GM18519 (cell line): ENCODE data around the gene ATRN.
"Not testable (repeated sequence)": the region's sequence is repeated elsewhere in the genome, so short reads cannot be mapped to it uniquely, and the experiment has no call there.

ENCODE experiments used
- ATAC-seq: cut with Tn5 transposase; IDR thresholded peaks from one replicate; pipeline ENCODE4 v1.9.1; 2021; ENCODE audit warnings: mild to moderate bottlenecking, moderate library complexity; ENCODE audit not compliant: unreplicated experiment, low FRiP score

ATRN gene

DNA sequence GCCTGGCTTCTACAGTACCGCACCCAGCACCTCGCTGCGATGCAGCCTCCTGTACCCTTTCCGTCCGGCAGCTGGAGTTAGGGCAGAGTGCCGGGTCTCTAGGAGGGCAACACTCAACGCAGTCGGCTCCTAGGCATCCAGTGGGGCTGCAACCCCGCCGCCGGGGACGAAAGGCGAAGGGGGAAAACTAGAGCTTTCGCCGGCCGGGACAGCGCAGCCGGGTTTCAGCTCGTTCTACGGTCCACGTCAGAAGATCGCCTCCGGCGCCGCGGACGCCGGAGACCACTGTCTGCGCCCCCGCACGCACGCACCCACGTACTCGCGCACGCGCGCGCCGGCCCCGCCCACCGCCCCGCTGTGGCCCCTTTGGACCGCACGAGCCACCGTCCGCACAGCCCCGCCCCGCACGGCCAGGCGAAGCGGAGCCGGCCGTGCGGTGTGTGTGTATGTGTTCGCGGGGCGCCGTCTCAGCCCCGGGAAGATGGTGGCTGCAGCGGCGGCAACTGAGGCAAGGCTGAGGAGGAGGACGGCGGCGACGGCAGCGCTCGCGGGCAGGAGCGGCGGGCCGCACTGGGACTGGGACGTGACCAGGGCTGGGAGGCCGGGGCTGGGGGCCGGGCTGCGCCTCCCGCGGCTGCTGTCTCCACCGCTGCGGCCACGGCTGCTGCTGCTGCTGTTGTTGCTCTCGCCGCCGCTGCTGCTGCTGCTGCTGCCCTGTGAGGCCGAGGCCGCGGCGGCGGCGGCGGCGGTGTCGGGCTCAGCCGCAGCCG lies at the start of gene ATRN:
TSS of gene ATRN (plus strand) at position 392 of the 770 bp plus-strand sequence. CDS start at position 482, 90 bp downstream.
- ATAC-seq: peak; percentile 57

DNA sequence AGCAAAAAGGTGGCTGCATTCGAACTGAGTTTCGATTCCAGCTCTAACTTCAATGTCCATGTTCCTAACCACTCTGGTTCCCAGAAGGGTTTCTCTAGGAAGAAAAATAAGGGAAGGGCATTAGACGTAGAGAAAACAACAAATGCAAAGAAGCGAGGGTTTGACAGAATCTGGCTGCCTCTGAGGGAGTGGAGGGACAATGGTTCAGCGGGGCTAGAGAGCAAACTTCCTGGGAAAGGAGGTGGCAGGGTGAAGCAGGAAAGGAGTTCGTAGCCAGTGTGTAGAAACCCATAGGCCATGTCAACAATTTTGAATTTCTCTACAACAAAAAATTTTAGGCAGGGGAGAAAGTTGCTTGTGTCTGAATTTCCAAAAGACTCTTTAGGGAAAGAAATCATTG lies 48.8 kb upstream of the ATRN start:
- ATAC-seq: no peak

DNA sequence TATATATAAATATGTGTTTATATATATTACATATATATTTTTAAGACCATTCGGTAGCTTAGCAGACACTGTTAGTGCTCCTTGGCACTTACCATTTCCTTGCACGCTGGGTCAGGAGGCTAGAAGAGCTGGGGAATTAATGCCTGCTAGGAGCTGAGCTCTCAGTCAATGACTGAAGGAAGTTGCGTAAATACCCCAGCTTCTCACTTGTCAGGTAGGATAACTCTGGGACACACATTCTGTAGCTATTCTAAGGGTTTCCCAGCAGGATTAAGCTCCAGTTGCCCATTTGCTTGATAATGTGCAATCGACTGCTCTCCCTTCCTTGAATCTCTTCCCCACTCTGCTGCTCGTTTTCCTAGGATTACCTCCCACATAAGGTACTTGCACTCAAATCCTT lies 47.7 kb upstream of the ATRN start:
- no peak for ATAC-seq

DNA sequence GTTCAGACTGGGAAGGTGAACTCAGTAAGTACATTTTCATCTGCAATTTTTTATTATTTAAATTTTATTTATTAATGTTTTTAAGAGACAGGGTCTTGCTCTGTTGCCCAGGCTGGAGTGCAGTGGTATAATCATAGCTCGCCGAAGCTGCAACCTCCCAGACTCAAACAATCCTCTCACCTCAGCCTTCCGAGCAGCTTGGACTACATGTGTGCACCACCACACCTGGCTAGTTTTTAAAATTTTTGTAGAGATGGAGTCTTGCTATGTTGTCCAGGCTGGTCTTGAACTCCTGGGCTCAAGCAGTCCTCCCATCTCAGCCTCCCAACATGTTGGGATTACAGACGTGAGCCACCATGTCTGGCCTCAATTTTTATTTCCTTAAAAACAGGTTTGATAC lies 44.1 kb upstream of the ATRN start:
- not testable (repeated sequence) for ATAC-seq

DNA sequence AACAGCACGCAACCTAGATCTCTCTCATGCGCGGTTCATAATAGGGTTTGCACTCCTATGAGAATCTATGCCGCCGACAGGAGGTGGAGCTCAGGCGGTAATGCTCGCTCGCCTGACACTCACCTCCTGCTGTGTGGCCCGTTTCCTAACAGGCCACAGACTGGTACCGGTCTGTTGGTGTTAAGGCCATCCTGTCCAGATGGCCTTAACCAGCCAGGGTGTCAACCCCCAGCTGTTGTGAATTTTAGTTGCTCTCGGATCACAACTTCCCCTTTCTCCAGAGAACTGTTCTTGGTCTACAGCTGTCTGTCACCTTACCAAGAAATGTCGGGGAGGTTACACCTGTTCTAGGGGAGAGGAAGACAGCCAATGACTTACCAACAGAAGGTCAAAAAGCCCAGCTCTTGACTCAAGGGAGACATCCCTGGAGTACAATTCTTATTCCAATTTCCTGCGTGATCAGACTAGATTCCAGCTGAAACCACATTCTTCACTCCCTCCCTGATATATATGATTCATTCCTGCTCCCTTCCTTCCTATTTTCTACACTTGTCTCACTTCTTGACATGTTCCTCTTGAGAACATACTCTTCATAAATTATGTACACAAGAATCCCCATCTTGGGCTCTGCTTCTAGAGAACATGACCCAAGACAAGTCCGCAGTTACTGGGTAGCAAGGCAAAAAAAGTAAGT lies 40.3 kb upstream of the ATRN start:
- no peak for ATAC-seq

DNA sequence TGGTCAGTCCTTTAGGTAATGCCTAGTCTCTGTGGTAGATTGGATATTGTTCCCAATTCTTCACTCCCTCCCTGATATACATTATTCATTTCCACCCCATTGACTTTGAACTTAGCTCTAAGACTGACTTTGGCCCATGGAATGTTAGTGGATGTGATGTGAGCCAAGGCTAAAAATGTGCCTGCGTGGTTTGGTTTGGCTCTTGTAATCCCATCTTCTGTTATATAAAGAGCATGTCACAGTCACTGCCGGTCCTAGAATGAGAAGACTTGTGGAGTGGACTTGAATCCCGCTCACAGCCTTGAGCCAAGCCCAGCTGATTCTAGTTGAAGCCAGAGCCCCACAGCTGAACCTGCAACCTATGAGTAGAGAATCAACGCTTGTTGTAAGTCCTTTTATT lies 39.7 kb upstream of the ATRN start:
- ATAC-seq: no peak

DNA sequence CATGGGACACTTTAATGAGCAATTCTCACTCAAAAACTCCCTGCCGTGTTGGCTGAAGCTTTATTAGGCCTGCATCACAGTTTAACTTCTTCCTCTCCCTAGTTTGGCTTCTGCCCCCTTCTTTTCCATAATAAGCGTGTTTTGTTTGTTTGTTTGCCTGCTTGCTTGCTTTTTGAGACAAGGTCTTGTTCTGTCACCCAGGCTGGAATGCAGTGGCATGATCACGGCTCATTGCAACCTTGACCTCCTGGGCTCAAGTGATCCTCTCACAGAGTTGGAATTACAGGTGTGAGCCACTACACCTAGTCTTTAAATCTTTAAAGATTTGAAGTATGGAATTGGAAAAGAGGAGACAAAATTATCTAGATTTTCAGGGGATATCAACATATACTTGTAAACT lies 38.0 kb upstream of the ATRN start:
- ATAC-seq: no peak

DNA sequence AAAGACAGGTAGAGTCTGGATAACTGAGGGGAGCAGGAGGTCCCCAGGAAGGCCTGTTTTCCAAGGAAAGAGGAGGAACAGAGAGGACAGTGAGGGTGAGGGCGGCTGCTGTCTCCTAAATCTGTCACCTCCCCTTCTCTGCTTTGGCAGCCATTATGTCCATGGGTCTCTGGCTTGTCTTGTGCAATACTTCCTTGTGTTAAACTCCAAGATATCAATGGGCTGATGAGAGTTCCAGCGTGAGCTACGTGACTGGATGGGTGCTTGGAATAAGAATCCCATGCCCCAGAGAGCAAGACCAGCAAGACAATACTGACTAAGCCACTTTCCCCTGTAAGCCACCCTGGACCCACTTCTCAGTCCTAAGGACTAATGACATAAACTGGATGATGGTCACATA lies 37.1 kb upstream of the ATRN start:
- no peak for ATAC-seq

DNA sequence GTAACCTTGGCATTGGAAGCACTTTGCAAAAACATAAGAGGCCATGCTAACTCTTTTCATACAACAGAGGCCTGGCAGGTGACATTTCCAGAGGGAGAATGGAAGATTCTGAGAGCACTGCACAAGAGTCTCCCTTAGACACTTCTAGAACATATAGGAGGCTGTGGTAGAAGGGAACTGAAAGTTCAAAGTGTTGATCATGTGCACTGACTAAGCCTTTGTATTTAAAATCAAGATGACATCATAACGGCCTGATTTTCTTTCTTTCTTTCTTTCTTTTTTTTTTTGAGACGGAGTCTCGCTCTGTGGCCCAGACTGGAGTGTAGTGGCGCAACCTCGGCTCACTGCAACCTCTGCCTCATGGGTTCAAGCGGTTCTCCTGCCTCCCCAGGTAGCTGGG lies 36.6 kb upstream of the ATRN start:
- ATAC-seq: no peak

DNA sequence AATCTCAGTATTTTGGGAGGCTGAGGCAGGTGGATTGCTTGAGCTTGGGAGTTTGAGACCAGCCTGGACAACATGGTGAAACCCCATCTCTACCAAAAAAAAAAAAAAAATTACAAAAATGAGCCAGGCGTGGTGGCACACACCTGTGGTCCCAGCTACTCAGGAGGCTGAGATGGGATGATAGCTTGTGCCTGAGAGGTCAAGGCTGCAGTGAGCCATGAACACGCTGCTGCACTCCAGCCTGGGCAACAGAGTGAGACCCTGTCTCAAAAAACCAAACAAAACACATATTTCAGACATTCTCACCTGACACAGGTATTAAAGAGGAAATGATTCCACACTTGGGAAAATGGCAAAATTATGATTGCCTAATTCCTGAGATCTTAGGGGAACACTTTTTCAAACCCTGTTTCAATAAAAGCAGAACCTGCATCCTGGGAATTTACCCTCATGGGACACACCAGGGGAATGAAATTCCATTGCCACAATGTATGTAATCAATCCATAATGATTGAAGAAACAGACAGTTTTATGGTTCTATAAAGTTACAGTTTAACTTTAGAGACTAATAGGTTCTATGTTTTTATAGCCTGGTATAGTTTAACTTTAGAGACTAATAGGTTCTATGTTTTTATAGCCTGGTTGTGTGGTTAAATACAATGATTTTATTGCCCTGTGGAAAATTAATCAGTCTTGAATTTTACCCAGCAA lies 33.8 kb upstream of the ATRN start:
- ATAC-seq: no peak

DNA sequence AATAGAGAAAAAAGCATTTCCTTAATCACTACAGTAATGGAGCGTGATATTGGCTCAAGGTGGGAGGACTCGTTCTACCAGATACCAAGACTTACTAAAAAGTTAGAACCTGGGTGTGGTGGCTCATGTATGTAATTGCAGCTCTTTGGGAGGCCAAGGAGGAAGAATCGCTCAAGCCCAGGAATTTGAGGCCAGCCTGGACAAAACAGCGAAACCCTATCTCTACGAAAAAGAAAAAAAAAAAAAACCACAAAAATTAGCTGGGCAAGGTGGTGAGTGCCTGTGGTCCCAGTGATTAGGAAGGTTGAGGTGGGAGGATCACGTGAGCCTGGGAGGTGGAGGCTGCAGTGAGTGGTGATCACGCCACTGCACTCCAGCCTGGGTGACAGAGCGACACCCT lies 24.0 kb upstream of the ATRN start:
- ATAC-seq: no peak

DNA sequence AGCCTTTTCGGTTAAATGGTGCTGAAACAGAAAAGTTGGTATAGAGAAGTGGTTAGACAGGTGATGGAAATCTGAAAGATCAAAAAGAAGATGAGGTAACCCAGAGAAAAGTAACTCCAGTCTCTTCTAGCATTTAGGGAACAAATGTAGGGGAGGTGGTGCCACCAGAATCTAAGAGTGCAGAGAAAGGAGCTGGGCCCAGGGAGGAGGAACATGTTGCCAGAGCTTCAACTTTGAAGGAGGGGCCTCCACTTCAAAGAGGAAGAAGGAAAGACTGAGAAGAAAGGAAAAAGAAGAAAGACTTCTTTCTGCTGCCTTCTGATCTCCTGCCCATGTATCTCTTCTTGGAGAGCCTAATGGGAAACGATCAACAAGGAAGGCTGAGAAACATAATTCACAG lies 23.5 kb upstream of the ATRN start:
- no peak for ATAC-seq

DNA sequence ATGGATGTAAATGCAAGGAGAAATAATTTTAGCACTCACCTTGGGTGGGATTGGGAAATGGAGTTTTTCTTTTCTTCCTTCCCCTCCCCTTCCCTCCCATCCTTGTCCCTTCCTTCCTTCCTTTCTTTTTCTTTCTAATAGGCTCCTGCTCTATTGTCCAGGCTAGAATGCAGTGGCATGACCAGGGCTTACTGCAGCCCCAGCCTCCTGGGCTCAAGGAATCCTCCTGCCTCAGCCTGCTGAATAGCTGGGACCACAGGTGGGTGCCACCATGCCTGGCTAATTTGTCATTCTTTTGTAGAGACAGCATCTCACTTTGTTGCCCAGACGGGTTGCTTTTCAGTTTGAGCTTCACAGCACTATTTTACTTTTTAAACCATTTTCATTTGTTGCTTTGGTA lies 21.5 kb upstream of the ATRN start:
- ATAC-seq: no peak

DNA sequence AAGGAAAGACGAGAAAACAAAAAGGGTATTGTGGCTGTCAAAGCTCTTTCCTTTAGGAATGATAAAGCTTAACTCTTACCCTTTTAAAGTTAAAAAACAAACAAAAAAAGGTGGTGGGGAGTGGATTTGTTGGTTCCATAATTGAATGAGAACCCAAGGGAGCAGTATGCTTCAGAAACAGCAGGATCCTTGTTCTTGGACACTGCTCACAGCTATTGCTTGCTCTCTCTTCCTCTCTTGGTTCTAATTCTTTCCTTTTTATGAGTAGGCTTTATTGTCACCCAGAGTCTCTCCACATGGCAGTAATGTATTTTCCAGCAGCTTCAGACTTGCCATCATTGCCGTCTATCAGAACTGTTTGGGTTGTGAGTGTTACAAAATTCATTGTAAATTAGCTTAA lies 18.7 kb upstream of the ATRN start:
- no peak for ATAC-seq

DNA sequence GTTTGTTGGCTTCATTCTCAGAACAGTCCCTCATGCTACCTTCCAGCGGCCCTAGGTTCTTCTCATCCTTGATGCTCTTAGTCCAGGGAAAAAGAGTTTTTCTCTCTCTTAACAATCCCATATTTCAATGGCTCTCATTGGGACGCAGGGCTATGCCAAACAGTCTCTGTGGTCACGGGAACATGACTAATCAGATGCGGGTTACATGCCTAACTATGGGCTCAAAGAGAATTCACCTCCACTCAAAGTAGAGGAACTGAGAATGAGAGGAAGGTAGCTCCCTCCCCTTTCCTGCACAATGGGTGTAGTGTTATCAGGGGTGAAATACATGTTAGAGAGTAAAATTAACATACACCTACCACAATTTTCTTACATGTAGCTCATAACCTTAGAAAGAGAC lies 18.1 kb upstream of the ATRN start:
- ATAC-seq: no peak

DNA sequence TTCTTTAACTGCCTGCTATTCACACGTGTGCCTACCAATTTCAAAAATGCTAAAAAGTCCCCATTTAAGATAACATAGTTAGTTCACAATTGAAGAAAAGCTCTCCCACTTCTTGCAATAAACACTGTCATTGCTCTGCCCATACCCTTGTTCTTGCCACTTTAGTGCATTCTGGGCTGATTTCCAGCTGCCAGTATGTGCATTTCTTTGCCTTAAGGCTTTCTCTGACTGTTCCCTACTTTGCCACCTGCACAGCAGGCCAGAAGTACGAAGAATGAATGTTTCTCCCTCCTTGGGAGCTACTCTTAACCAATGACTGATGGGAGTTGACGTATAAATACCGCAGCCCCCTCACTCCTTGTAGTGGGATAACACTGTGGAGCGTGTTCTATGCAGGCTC lies 16.0 kb upstream of the ATRN start:
- ATAC-seq: no peak

DNA sequence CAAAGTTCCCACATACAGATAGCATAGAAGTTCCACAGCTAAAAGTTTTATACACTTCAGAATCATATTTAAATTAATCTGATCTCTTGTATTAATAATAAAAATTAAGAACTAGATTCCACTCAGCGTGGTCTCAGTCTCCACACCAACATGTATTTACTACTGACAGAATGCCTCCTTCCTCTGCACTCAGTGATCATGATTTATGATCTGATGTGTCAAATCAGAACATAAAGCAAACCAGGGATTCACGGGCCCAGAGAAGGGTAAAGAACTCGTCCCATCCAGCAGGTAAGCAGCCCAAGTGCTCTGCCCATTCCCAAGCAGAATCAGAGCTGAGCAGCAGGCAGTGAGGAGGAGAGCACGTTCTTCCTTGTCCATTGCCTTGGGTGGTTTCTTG lies 14.2 kb upstream of the ATRN start:
- no peak for ATAC-seq

DNA sequence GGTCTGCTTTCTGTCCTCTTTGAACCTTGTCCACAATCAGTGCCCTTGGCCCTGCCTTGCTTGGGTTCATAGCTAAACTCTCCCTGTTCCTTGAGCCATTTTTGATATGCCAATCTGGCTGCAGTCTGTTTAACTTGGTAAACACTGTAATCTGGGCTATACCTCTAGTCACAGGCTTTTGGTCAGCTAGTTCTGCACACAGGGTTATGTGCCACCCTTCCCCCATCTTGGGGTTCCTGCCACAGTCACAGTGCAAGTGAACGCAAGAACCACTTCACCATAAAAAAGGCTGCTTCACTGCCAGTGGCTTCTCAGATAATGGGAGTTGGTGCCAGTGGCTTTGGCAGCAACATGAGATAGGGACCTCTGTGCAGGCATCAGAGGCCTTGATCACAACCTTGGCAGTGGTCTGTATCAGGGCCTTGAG lies 10.9 kb upstream of the ATRN start:
- no peak for ATAC-seq

DNA sequence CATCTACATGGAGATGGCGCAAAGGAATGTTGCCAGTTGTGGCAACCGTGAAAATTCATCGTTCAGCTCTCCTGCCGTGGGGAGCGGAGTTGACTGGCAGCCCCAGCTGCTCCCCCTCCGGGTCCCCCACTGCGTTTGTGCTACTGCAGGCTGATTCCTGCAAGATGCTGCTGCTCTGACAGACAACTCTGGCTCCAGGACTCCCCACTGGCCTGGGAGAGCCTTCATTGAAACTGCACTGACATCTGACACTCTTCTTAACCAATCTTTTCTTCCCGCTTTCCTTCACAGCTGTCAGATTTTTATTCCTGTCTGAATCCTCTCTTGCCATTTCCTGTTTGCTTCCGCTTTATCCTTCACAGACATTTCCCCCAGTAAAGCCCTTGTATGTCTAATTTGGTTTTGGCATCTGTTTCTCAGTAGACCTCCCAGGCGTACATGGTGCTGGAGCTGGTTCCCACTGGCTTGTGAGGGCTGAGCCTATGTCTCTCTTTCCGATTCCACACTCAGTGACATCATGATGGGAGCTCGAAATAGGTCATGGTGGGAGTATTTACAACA lies 9.5 kb upstream of the ATRN start:
- ATAC-seq: no peak

DNA sequence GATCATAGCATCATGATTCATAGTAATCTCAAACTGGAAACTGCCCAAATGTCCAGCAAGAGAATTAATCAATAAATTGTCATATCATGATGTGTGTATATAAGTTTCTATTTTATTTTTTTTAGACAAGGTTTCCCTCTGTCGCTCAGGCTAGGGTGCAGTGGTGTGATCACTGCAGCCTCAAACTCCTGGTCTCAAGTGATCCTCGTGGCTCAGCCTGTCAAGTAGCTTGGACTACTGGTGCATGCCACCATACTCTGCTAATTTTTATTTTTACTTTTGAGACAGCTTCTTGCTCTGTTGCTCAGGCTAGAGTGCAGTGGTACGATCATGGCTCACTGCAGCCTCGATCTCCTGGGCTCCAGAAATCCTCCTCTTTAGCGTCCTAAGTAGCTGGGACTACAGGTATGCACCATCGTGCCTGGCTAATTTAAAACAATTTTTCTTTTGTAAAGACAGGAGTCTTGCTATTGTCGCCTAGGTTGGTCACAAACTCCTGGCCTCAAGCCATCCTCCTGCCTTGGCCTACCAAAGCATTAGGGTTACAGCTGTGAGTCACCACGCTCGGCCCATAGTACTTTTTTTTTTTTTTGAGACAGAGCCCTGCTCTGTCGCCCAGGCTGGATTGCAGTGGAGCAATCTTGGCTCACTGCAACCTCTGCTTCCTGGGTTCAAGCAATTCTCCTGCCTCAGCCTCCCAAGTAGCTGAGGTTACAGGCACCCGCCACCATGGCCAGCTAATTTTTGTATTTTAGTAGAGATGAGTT lies 8.7 kb upstream of the ATRN start:
- ATAC-seq: no peak

DNA sequence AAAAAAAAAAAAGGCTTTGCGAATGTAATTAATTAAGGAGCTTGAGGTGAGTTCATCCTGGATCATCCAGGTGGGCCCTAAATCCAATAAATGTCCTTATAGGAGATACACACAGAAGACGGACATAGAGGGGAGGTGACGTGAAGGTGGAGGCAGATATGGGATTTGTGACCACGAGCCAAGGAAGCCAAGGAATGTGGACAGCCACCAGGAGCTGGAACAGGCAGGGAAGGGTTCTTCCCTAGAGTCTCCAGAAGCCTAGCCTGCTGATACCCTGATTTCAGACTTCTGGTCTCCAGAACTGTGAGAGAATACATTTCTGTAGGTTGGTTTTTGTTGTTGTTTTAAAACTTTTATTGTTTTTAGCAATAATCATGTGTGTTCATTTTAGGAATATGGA lies 6.7 kb upstream of the ATRN start:
- ATAC-seq: no peak
